ENCODE results near the gene GPR62.
A peak's percentile ranks its signal among the peaks of the same experiment; 100 is the strongest.

Gene GPR62

DNA sequence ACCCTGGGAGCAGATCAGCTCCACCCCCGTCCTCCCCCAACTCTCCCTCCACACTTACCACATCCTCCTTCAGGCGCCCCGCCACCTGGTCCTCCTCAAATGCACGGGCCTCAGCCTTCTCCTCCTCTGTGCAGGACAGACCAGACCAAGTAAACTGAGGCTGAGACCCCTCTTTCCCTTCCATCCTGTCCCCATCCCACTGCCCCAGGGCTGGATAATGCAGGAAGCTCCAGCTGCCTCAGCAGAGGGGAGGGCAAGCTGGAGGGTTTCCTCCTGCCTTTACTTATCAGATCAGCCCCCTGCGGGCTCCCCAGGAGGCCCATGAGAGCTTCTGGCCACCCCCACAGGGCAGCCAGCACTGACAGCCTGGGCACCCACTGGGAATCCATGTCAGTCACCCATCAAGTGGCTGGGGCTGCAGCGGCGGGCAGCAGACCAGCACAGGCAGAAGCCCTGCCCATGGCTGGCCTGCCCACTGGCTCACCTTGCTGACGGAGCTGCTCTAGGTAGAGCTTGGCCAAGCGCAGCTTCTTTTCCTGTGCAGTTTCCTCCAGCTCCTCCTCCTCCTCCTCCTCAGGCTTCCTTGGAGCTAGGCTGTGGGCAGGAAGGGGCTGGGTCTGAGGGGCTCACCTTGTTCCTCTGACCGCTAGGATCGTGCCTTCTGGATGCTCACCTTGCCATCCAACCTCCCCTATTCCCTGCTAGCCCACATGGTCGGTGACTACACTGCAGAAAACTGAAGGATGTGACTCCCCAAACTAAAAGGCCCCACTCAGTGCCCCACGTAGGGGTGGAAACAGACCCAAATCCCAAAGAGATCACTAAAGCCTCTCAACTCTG, 17.4 kb upstream of the GPR62 start:
- no peak for DNase-seq
- Histone ChIP-seq H3K9me3 (ENCODE audit: severe bottlenecking) (no peaks in the 10 kb centered on the region), H3K27ac (no peak overlapping the region), H3K36me3 (peaks cover 52% of the 10 kb centered on the region), H3K27me3 (ENCODE audit: insufficient read depth, low read depth, severe bottlenecking) (no peaks in the 10 kb centered on the region), H3K4me3 (ENCODE audit: low read depth, low read length) (no peak overlapping the region)
- TF ChIP-seq, protein P1, sequence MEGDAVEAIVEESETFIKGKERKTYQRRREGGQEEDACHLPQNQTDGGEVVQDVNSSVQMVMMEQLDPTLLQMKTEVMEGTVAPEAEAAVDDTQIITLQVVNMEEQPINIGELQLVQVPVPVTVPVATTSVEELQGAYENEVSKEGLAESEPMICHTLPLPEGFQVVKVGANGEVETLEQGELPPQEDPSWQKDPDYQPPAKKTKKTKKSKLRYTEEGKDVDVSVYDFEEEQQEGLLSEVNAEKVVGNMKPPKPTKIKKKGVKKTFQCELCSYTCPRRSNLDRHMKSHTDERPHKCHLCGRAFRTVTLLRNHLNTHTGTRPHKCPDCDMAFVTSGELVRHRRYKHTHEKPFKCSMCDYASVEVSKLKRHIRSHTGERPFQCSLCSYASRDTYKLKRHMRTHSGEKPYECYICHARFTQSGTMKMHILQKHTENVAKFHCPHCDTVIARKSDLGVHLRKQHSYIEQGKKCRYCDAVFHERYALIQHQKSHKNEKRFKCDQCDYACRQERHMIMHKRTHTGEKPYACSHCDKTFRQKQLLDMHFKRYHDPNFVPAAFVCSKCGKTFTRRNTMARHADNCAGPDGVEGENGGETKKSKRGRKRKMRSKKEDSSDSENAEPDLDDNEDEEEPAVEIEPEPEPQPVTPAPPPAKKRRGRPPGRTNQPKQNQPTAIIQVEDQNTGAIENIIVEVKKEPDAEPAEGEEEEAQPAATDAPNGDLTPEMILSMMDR (IDR thresholded peaks at IDR 0.05; ENCODE audit: low read depth, low read length): no peak

DNA sequence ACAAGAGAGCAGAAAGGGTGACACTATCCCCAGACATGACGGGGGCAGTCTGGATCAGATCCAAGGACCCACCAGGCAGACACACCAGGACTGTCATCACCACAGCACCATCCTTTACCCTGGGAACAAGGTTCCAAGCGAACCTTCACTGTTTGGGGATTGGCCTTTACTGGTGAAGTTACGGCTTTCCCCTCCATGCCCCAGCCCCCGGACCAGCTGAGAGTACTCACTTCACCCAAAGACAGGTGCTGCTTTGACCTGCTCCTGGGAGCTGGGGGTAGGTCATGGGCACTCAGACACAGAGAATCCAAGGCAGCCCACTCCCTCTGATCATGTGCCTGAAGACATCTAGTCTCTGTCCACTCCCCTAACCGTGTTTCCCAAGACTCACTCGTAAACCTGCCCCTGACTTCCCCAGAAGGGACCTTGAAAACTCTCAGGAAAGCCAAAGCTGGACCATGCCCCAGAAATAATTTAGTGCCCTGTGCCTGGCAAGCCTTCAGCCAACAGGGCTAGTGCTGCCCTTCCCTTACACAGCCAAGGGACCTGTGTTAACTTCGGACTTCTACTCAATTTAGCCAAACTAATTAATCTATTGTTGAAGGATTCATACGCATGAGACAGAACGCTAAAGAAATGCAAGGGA, 16.3 kb upstream of the GPR62 start:
- Histone ChIP-seq H3K27ac (no peak overlapping the region), H3K36me3 (peaks cover 44% of the 10 kb centered on the region), H3K4me3 (ENCODE audit: low read depth, low read length) (no peak overlapping the region), H3K9me3 (ENCODE audit: severe bottlenecking) (no peaks in the 10 kb centered on the region), H3K27me3 (ENCODE audit: insufficient read depth, low read depth, severe bottlenecking) (no peaks in the 10 kb centered on the region)
- TF ChIP-seq, protein P1 (IDR thresholded peaks at IDR 0.05; ENCODE audit: low read depth, low read length): no peak
- no peak for DNase-seq

DNA sequence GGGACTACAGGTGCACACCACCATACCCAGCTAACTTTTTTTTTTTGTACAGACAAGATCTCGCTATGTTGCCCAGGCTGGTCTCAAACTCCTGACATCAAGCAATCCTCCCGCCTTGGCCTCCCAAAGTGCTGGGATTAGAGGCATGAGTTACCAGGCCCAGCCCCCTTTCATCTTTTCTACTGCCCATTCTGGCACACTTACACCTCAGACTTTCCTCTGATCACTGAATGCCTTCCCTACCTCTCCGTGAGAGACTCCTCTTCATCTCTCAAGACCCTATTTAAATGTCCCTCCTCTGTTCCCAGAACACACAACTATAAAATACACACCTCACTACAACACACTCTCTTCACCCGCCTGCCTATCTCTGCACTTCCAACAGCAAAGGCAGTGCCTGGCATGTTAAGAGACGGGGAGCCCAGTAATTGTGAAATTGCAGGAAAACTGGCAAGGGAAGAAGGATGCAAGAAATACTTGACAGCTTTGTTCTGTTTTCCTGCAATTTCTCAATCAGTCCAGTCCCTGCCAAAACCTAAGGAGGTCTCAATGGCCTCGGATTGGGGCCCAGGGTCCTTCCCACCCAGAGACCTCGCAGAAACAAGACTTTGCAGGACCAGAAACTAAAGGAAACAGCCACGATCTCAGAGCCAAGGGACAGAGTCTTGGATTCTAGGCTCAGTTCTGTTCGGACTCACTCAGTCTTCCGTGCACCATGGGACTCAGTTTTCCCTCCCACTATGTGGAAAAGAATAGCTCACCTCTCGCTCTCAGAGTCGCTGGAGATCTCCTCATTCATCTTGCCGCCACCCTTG, 14.3 kb upstream of the GPR62 start:
- Histone ChIP-seq H3K36me3 (peaks cover 35% of the 10 kb centered on the region), H3K27me3 (ENCODE audit: insufficient read depth, low read depth, severe bottlenecking) (no peaks in the 10 kb centered on the region), H3K27ac (peak overlapping the region; percentile 47), H3K9me3 (ENCODE audit: severe bottlenecking) (no peaks in the 10 kb centered on the region), H3K4me3 (ENCODE audit: low read depth, low read length) (peak overlapping the region; percentile 81)
- TF ChIP-seq, protein P1 (IDR thresholded peaks at IDR 0.05; ENCODE audit: low read depth, low read length): no peak
- DNase-seq: no peak

DNA sequence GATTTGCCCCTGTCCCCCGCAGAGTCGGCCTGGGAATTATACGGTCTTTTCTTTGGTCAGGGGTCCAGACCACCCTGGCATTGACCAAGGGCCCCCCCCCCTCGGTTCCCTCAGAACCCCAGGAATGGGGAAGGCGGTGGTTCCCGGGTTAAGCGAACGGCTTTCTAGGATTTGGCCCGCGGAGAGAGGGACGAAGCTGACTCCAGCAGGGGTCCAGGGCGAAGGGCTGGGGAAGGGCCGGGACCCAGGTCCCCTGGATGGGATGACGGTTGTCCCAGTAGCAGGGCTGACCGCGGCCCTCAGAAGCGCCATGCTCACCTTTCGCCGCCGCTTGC, 13.8 kb upstream of the GPR62 start:
- TF ChIP-seq, protein P1 (IDR thresholded peaks at IDR 0.05; ENCODE audit: low read depth, low read length): no peak
- Histone ChIP-seq H3K9me3 (ENCODE audit: severe bottlenecking) (no peaks in the 10 kb centered on the region), H3K27ac (peak overlapping the region; percentile 47), H3K27me3 (ENCODE audit: insufficient read depth, low read depth, severe bottlenecking) (no peaks in the 10 kb centered on the region), H3K36me3 (peaks cover 29% of the 10 kb centered on the region), H3K4me3 (ENCODE audit: low read depth, low read length) (peak overlapping the region; percentile 81)
- no peak for DNase-seq

DNA sequence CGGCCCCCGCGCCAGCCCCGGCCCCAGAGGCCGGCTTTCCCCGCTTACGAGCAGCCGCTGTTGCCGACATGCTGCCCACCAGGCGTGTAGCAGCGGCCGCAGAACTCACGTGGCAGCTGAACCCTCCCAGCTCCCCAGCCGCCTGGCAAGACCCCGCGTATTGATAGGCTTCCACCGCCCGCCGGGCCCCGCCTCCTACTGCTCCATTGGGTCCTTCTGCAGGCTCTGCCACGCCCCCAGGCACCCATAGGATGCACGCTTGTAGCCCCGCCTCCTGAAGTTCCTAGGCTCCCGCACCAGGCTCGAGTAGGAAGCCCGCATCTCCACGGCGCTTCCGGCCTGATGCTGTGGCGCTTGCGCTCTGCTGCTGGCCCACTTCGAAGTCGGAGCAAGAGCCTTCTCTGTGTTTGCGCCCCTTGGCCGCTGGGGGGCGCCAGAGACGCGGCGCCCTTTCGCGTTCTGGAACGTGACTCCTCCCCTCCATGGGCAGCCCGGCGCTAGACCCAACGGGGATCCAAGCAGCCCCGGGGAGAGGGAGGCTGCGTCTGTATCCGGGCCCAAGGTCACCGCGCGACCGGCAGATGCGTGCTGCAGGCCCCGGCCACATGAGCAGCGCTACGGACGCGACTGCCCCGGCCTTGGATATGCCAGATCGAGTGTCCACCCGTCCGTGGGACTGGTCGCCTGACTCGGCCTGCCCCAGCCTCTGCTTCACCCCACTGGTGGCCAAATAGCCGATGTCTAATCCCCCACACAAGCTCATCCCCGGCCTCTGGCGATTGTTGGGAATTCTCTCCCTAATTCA, 13.2 kb upstream of the GPR62 start, which contains the start of the genes PARP3 and RRP9:
PARP3 (plus strand) TSS at position 566 of the 805 bp plus-strand sequence. CDS start 993 bp downstream, outside the sequence.
RRP9 (minus strand) TSS at position 107 of the 805 bp plus-strand sequence; CDS start at position 70, 37 bp downstream.
- Histone ChIP-seq H3K27me3 (ENCODE audit: insufficient read depth, low read depth, severe bottlenecking) (no peaks in the 10 kb centered on the region), H3K4me3 (ENCODE audit: low read depth, low read length) (peak within 1 kb of the TSS; percentile 81), H3K36me3 (peaks cover 25% of the 10 kb centered on the region), H3K9me3 (ENCODE audit: severe bottlenecking) (no peaks in the 10 kb centered on the region), H3K27ac (peak within 1 kb of the TSS; percentile 88)
- peak; percentile 100 for DNase-seq
- TF ChIP-seq, protein P1 (IDR thresholded peaks at IDR 0.05; ENCODE audit: low read depth, low read length): peak; percentile 96
